GM19240 (cell line): ENCODE measurements around the gene DENND5B.
"Not testable (repeated sequence)": the region's sequence is repeated elsewhere in the genome, so short reads cannot be mapped to it uniquely, and the experiment has no call there.

Experiments
- DNase-seq: peaks from one replicate; pipeline ENCODE4 v3.0.0; 2011; ENCODE audit warnings: low spot score; ENCODE audit not compliant: insufficient read length

The DENND5B gene

GRCh38 chr12:31506515-31507306, 84.2 kb downstream of the DENND5B start:
- no peak for DNase-seq

GRCh38 chr12:31504625-31505222, 86.2 kb downstream of the DENND5B start:
- no peak for DNase-seq

GRCh38 chr12:31501014-31501413, 89.9 kb downstream of the DENND5B start:
- not testable (repeated sequence) for DNase-seq

GRCh38 chr12:31499567-31499966, 91.4 kb downstream of the DENND5B start:
- no peak for DNase-seq

GRCh38 chr12:31498424-31498823, 92.5 kb downstream of the DENND5B start:
- no peak for DNase-seq

- DNase-seq = no peak
Measured at GRCh38 chr12:31496257-31496656, 94.7 kb downstream of the DENND5B start.

GRCh38 chr12:31494455-31494854, 96.5 kb downstream of the DENND5B start:
- DNase-seq = no peak

GRCh38 chr12:31492599-31493196, 98.2 kb downstream of the DENND5B start:
- DNase-seq = no peak

GRCh38 chr12:31491841-31492598, 98.9 kb downstream of the DENND5B start:
- no peak for DNase-seq

GRCh38 chr12:31491241-31491794, 99.6 kb downstream of the DENND5B start:
- no peak for DNase-seq

- DNase-seq = no peak
Measured at GRCh38 chr12:31488737-31489338, 102.1 kb downstream of the DENND5B start.

GRCh38 chr12:31485571-31485970, 105.4 kb downstream of the DENND5B start:
- DNase-seq = no peak

GRCh38 chr12:31482816-31483215, 108.1 kb downstream of the DENND5B start:
- no peak for DNase-seq

- DNase-seq = no peak
Measured at GRCh38 chr12:31481415-31481814, 109.5 kb downstream of the DENND5B start.

GRCh38 chr12:31479516-31480210, 111.3 kb downstream of the DENND5B start:
- no peak for DNase-seq

- DNase-seq = no peak
Measured at GRCh38 chr12:31478898-31479297, 112.0 kb downstream of the DENND5B start.

- no peak for DNase-seq
Measured at GRCh38 chr12:31478425-31478824, 112.5 kb downstream of the DENND5B start.

GRCh38 chr12:31477687-31478086, 113.2 kb downstream of the DENND5B start:
- DNase-seq = no peak

- no peak for DNase-seq
Measured at GRCh38 chr12:31476437-31476836, 114.5 kb downstream of the DENND5B start.

GRCh38 chr12:31475610-31476009, 115.3 kb downstream of the DENND5B start:
- DNase-seq = not testable (repeated sequence)
